Measurements from ENCODE around the gene GPX3. TPM values are rescaled to one million over a fixed set of nuclear protein-coding genes. Genes with fewer than 3 reads are reported as not detected.

Gene GPX3
- total RNA-seq (100 to 1,000 TPM in 6 of 7 donors, 10 to 100 TPM in 1; 78.7 to 886 (median 416) TPM), polyA plus RNA-seq (100 to 1,000 TPM; 158 to 261 (median 256) TPM)
- long read RNA-seq, donor 1, transcript GPX3-201 (5 exons, 1,636 nt) = major isoform, 6 of 6 reads
- long read RNA-seq, donor 1, partial matches to known transcripts = 0 of 6 reads
- long read RNA-seq, donor 1, other reads (novel, unspliced or antisense) = 0 of 6 reads
- long read RNA-seq, donor 2, partial matches to known transcripts = 0 of 4 reads
- long read RNA-seq, donor 2, other reads (novel, unspliced or antisense) = 0 of 4 reads

- peak; percentile 93 for DNase-seq
- H3K36me3 ChIP-seq = peaks cover 0 to 32% (median 0%) of the 10 kb centered on the region in 6 donors
- peaks cover 0 to 9% (median 0%) of the 10 kb centered on the region in 7 donors for H3K27me3 ChIP-seq (replicated peaks in 1 of 7)
- 2 to 4% (median 3%) methylated on average over 27 to 54 of the region's 54 CpGs for WGBS, 5 donors
- TF ChIP-seq POLR2AphosphoS5 (IDR thresholded peaks at IDR 0.05) (peak; percentile 91 to 96 (median 95)), POLR2A (IDR thresholded peaks at IDR 0.05) (peak in 2 of 3 donors; percentile 48 to 75)
- TF ChIP-seq, protein P1, sequence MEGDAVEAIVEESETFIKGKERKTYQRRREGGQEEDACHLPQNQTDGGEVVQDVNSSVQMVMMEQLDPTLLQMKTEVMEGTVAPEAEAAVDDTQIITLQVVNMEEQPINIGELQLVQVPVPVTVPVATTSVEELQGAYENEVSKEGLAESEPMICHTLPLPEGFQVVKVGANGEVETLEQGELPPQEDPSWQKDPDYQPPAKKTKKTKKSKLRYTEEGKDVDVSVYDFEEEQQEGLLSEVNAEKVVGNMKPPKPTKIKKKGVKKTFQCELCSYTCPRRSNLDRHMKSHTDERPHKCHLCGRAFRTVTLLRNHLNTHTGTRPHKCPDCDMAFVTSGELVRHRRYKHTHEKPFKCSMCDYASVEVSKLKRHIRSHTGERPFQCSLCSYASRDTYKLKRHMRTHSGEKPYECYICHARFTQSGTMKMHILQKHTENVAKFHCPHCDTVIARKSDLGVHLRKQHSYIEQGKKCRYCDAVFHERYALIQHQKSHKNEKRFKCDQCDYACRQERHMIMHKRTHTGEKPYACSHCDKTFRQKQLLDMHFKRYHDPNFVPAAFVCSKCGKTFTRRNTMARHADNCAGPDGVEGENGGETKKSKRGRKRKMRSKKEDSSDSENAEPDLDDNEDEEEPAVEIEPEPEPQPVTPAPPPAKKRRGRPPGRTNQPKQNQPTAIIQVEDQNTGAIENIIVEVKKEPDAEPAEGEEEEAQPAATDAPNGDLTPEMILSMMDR (IDR thresholded peaks at IDR 0.05 in 8 of 11, conservative IDR thresholded peaks at IDR 0.05 in 3 of 11) = no peak
- no peaks in the 10 kb centered on the region for H3K9me3 ChIP-seq
- peaks cover 7 to 86% (median 52%) of the 10 kb centered on the region in 6 donors for H3K4me1 ChIP-seq
- H3K27ac ChIP-seq = peak within 1 kb of the TSS in 7 of 8 donors; percentile 82 to 89 (median 85)
- peak within 1 kb of the TSS; percentile 42 to 80 (median 54) for H3K4me3 ChIP-seq
- intact Hi-C loops (cut with DNase I; ENCODE audit: low total_unique reads) = no loop called here
Observed at GRCh38 chr5:151020304-151021110, at the start of gene GPX3. GPX3 (plus strand) TSS chr5:151020591; CDS start chr5:151020655, 64 bp downstream.

- H3K9me3 ChIP-seq = peaks cover 0 to 55% (median 17%) of the 10 kb centered on the region in 8 donors
- TF ChIP-seq, protein P1 (IDR thresholded peaks at IDR 0.05 in 8 of 11, conservative IDR thresholded peaks at IDR 0.05 in 3 of 11) = no peak
- TF ChIP-seq POLR2AphosphoS5 (IDR thresholded peaks at IDR 0.05) = no peak
- no peak for TF ChIP-seq POLR2A (IDR thresholded peaks at IDR 0.05)
- 60 to 83% (median 70%) methylated on average over 3 of the region's 3 CpGs for WGBS, 5 donors
Observed at GRCh38 chr5:150978590-150978989, 41.8 kb upstream of the GPX3 start.

GRCh38 chr5:150987746-150988145 lies 32.6 kb upstream of the GPX3 start:
- 85 to 96% (median 93%) methylated on average over 3 of the region's 3 CpGs for WGBS, 5 donors
- intact Hi-C loops (cut with DNase I; ENCODE audit: low total_unique reads) = no loop called here
- Histone ChIP-seq H3K4me3 (no peak overlapping the region), H3K4me1 (no peaks in the 10 kb centered on the region), H3K9me3 (peaks cover 0 to 13% (median 4%) of the 10 kb centered on the region in 8 donors), H3K36me3 (no peaks in the 10 kb centered on the region), H3K27ac (no peak overlapping the region), H3K27me3 (replicated peaks in 1 of 7) (no peaks in the 10 kb centered on the region)
- TF ChIP-seq POLR2AphosphoS5 (IDR thresholded peaks at IDR 0.05) = no peak
- TF ChIP-seq, protein P1 (IDR thresholded peaks at IDR 0.05 in 8 of 11, conservative IDR thresholded peaks at IDR 0.05 in 3 of 11) = no peak
- no peak for TF ChIP-seq POLR2A (IDR thresholded peaks at IDR 0.05)
- no peak for DNase-seq

More at GRCh38 chr5:150978590-150978989, 41.8 kb upstream of the GPX3 start:
- Histone ChIP-seq H3K27ac (no peak overlapping the region), H3K36me3 (no peaks in the 10 kb centered on the region), H3K27me3 (replicated peaks in 1 of 7) (no peaks in the 10 kb centered on the region), H3K4me3 (no peak overlapping the region), H3K4me1 (no peaks in the 10 kb centered on the region)
- DNase-seq = no peak
- intact Hi-C loops (cut with DNase I; ENCODE audit: low total_unique reads) = no loop called here

DNA sequence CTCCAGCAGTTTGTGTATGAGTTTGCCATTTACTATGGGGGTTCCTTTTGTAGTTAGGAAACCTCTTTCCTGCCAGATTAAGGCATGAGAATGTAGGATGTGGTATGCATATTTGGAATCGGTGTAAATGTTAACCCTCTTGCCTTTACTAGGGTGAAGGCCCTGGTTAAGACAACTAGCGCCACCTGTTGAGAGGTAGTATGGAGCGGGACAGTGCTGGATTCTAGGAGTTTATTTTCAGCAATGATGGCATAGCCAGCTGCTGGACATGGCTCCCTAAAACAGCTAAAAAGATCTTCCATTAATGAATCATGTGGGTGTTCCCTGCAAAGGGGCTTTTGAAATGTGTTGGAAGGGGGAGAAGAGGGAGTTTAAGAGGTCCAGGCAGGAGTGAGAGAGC lies 30.7 kb upstream of the GPX3 start:
- TF ChIP-seq, protein P1 (IDR thresholded peaks at IDR 0.05 in 8 of 11, conservative IDR thresholded peaks at IDR 0.05 in 3 of 11) = no peak
- TF ChIP-seq POLR2A (IDR thresholded peaks at IDR 0.05) (no peak), POLR2AphosphoS5 (IDR thresholded peaks at IDR 0.05) (no peak)
- no peak overlapping the region for H3K4me3 ChIP-seq
- no peak for DNase-seq
- H3K27ac ChIP-seq = no peak overlapping the region
- no peaks in the 10 kb centered on the region for H3K4me1 ChIP-seq
- intact Hi-C loops (cut with DNase I; ENCODE audit: low total_unique reads) = no loop called here
- WGBS, 5 donors = 69 to 76% (median 75%) methylated on average over 3 of the region's 3 CpGs
- H3K27me3 ChIP-seq (replicated peaks in 1 of 7) = no peaks in the 10 kb centered on the region
- H3K9me3 ChIP-seq = peaks cover 0 to 26% (median 14%) of the 10 kb centered on the region in 8 donors
- H3K36me3 ChIP-seq = no peaks in the 10 kb centered on the region

Data from spleen (tissue), 13 donors.